GM21381 (cell line): Measurements from ENCODE around the gene TTF1.

Source experiments
- ATAC-seq: cut with Tn5 transposase; IDR thresholded peaks from one replicate; pipeline ENCODE4 v1.9.1; 2021; ENCODE audit warnings: mild to moderate bottlenecking, moderate library complexity; ENCODE audit not compliant: unreplicated experiment

Gene TTF1, protein sequence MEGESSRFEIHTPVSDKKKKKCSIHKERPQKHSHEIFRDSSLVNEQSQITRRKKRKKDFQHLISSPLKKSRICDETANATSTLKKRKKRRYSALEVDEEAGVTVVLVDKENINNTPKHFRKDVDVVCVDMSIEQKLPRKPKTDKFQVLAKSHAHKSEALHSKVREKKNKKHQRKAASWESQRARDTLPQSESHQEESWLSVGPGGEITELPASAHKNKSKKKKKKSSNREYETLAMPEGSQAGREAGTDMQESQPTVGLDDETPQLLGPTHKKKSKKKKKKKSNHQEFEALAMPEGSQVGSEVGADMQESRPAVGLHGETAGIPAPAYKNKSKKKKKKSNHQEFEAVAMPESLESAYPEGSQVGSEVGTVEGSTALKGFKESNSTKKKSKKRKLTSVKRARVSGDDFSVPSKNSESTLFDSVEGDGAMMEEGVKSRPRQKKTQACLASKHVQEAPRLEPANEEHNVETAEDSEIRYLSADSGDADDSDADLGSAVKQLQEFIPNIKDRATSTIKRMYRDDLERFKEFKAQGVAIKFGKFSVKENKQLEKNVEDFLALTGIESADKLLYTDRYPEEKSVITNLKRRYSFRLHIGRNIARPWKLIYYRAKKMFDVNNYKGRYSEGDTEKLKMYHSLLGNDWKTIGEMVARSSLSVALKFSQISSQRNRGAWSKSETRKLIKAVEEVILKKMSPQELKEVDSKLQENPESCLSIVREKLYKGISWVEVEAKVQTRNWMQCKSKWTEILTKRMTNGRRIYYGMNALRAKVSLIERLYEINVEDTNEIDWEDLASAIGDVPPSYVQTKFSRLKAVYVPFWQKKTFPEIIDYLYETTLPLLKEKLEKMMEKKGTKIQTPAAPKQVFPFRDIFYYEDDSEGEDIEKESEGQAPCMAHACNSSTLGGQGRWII

GRCh38 chr9:132406554-132407122, at the start of gene TTF1:
TTF1 (minus strand) TSS chr9:132406840; CDS start chr9:132402821, 4,019 bp downstream.
- peak; percentile 78 for ATAC-seq

GRCh38 chr9:132456241-132456640, 49.6 kb upstream of the TTF1 start:
- ATAC-seq: no peak

GRCh38 chr9:132451276-132451675, 44.6 kb upstream of the TTF1 start:
- ATAC-seq: no peak

GRCh38 chr9:132447902-132448301, 41.3 kb upstream of the TTF1 start:
- ATAC-seq: no peak

GRCh38 chr9:132447346-132447745, 40.7 kb upstream of the TTF1 start:
- no peak for ATAC-seq

- ATAC-seq: no peak
Observed at GRCh38 chr9:132446887-132447286, 40.2 kb upstream of the TTF1 start.

DNA sequence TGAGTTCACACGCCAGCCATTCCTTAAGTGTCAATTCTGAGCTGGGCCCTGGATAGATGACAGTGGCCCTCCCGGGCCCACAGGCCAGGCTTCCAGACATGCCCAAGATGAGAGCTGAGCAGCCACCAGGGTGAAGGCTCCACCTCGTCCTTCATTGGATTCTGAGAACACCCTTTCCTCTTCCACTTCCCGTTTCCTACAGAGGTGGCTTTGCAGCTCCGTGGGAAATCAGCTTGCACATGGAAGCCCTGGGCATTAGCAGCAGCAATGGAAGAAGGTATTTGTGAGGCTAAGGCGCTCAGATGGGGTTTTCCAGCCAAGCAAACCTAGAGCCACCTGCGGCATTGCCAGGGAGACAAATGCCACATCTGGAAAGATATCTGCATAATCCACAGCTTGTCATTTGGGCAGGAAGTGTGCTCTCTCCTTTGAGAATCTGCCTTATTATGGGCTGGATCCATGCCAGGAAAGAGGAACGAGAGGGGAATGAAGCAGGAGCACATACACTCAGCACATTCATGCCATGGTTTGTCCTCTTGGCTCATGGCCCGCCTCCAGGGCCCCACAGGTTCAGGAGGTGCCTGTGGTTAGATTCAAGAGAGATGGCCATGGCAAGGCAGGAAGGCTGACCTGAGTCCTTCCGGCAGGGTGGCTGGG, 37.4 kb upstream of the TTF1 start:
- ATAC-seq: no peak

- no peak for ATAC-seq
Observed at GRCh38 chr9:132441404-132441803, 34.8 kb upstream of the TTF1 start.

GRCh38 chr9:132440735-132441134, 34.1 kb upstream of the TTF1 start:
- no peak for ATAC-seq

DNA sequence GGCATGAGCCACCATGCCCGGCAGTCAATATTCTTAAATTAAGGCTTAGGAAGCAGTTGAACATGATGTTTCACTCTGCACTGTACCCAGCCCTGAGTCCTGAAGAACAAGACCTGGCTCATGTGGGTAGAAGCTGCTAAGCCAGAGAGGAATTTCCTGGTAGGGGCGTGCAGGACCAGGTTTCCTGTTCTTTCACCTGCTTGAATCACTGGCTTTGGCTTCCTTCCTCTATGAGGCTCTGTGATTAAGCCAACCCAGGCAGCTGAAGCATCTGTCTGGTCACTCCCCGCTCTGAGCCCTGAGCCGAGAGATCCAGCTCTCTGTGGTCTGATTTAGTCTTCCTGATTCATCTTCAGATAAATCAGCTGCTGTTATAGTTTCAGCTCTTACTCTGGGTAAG, 32.5 kb upstream of the TTF1 start:
- no peak for ATAC-seq

DNA sequence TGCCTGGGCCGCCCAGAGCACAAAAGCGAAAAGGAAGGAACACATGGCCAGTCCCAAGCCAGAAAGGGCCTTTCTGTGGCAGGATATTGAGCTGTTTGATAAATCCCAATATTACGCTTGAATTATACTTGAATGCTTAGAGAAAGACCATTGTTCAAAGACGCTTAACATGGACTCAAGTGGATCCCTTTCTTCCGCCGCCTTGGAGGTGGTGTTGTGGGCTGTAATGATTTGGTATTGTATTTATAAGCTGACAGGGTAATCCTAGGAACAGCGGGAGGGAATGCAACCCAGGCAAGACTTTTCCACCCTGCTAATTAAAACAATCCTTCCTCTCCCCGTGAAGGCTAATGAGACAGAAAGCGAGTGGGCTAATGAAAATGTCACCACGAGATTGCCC, 28.2 kb upstream of the TTF1 start:
- ATAC-seq: no peak

GRCh38 chr9:132430998-132431397, 24.4 kb upstream of the TTF1 start:
- no peak for ATAC-seq

DNA sequence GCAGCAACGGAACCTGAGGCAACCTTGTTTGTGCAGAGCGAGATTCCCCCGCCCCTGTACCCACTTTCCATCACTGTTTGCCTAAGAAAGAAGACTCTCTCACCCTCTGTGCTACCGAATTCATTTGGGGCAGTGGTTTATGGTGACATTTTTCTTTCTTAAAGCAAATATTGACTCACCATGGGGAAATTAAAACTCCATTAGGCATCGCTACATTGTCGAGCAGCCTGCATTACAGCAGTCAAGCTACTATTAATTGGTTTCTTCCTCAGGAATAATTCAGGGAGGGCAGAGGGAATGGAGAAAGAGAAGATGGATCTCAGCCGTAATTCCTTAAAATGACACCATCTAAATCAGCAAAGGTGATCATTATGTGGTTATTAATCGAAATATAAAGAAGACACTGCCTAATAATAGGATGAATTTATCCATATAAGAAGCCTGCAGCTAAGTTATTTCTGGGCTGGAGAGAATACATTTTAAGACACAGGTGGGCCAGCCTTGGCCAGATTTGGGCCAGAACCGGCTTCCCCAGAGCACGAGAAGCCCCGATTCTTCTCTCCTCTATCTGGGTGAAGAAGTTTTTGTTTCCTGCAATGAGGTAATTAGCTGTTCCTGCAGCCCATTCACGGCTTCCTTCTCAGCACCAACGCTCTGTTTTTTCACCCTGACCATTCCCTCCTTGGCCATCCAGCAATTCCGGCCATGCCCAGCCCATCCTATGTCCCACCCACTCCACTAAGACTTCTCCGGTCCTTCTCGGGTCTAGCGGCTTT, 20.2 kb upstream of the TTF1 start:
- ATAC-seq: no peak

- no peak for ATAC-seq
Observed at GRCh38 chr9:132425675-132426062, 19.0 kb upstream of the TTF1 start.

- no peak for ATAC-seq
Observed at GRCh38 chr9:132424857-132425674, 18.4 kb upstream of the TTF1 start.

DNA sequence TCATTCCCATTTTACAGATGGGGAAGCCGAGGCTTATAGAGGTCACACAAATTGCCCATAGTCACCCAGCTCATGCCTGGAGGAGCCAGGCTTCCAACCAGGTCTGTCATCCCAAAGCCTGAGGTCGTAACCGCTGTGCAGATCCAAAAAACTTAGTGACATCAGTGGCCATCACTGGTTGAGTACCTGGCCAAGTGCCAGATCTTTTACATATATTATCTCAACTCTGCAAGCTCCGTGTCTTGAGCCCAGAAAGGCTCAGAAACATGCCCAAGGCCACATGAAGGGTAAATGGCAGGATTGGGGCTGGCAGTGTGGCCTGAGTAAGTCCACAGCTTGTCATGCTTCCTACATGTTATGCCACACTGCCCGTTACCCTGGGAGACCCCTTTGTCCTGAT, 16.9 kb upstream of the TTF1 start:
- ATAC-seq: no peak

DNA sequence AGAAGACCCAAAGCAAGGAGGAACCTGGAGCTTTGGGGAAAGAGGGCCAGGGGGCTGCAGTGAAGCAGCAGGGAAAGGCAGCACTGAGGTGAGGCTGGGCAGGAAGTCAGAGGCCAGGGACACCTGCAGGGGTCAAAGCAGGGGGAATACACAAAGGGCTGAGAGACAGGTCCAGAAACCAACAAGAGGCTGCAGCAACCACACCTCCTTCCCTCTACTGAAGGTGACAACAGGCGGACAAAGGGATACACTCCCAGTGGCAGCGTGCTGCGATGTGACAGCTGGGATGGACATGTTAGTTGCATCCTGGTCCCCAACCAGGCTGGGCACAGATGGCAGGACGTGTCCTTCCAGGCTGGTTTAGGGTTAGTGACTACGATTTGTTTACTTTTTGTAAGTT, 15.9 kb upstream of the TTF1 start:
- no peak for ATAC-seq

GRCh38 chr9:132418726-132419363, 12.2 kb upstream of the TTF1 start:
- no peak for ATAC-seq

DNA sequence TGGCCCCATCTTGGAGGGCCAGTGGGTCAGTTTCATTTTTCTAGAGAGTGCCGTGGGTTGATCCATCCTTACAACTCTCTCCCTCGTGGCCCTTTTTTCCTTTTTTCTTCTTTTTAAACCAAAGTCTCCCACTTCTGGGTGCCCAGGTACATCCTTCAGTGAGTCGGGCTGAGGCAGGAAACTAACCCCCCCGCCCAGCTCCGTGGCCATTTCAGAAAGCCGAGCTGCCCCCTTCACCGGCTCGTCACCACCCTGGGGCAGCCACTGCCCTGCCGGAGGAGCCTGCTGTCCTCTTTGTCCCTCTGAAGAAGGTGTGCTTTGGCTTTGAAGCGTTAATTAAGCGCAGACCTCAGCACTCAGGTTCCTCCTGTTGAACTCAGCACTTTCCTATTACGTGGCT, 8.5 kb upstream of the TTF1 start:
- ATAC-seq: no peak
